Prostate gland (tissue), 2 donors: ENCODE results near the gene PAK4. TPM values are rescaled to one million over a fixed set of nuclear protein-coding genes. Genes with fewer than 3 reads are reported as not detected.

Source experiments
- DNase-seq: peaks from one replicate; pipeline ENCODE4 v3.0.0-alpha.2; 2019; ENCODE audit warnings: low spot score
- H3K27ac ChIP-seq, 2 donors: fragments of 200-600 bp; sonication (generic); 2 replicates each; pipeline ENCODE4 v1.5.1; 2017 to 2019
- H3K27me3 ChIP-seq: fragments of 200-600 bp; sonication (generic); replicated peaks from 2 replicates; pipeline ENCODE4 v1.5.1; 2019; ENCODE audit not compliant: insufficient read depth
- H3K36me3 ChIP-seq, 2 donors: fragments of 200-600 bp; sonication (generic); 1 replicate in 1 of 2; 2 replicates in 1 of 2; pipeline versions ENCODE4 v1.5.1 to v1.8.1; 2017 to 2019
- H3K4me1 ChIP-seq: fragments of 200-600 bp; sonication (generic); replicated peaks from 2 replicates; pipeline ENCODE4 v1.5.1; 2019
- H3K4me3 ChIP-seq, 2 donors: fragments of 200-600 bp; sonication (generic); 2 replicates each; pipeline ENCODE4 v1.5.1; 2017 to 2019
- H3K9me3 ChIP-seq: fragments of 200-600 bp; sonication (generic); 2 replicates; pipeline ENCODE4 v1.5.1; 2017
- CTCF ChIP-seq, 4 experiments: fragments of 200-600 bp in 2 of 4; fragments of 450-650 bp in 2 of 4; sonication (generic) in 2 of 4; IDR thresholded peaks; 1 replicate in 3 of 4; 2 replicates in 1 of 4; pipeline ENCODE4 v1.5.1; 2016 to 2019; ENCODE audit warnings: antibody characterized with exemption in 4 of 4, mild to moderate bottlenecking in 2 of 4, moderate library complexity in 2 of 4
- POLR2A ChIP-seq: fragments of 450-650 bp; IDR thresholded peaks from one replicate; pipeline ENCODE4 v1.6.1; 2016; ENCODE audit warnings: antibody characterized with exemption, mild to moderate bottlenecking
- POLR2AphosphoS5 ChIP-seq: sonication (generic); formaldehyde crosslinking; IDR thresholded peaks from one replicate; pipeline ENCODE4 v1.6.1; 2017; ENCODE audit warnings: antibody characterized with exemption
- WGBS: methylation state at CpG from one replicate; pipeline ENCODE4 v1.1.5; 2018; 5-methylcytosine and 5-hydroxymethylcytosine counted together
- intact Hi-C: fragments of 100-400 bp; cut with DNase I; formaldehyde crosslinking; loops from one replicate; pipeline ENCODE4 v1.14.2; 2022
- total RNA-seq, 2 donors: library from RNA; depleted of rRNA; stranded (reverse); fragments of >200 nt; gene quantifications; one replicate each; pipeline ENCODE4 v1.1.0, GENCODE V29; 2016

Gene PAK4
- total RNA-seq, 2 donors from 2014 or later = 111 to 123 TPM

DNA sequence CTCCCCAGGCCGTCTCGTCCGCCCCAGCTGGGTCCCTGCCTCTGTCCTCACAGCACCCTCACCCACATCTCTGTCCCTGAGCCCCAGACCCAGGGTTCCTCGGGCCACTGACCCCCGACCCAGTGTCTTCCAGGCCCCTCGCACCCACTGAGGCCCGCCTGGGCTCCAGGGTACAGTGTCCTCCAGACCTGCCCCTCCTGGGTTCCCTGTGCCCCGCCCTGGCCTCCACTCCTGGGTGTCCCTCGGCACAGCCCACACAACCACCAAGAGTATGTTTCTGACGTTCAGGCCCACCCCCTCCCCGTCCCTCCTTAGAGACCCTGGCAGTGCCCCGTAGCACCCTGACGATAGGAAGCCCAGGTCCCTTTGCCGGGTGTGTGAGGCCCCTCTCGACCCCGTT lies 48.6 kb downstream of the PAK4 start:
- Histone ChIP-seq H3K4me3 (no peak overlapping the region), H3K36me3 (peaks cover 13 to 39% of the 10 kb centered on the region in 2 donors), H3K4me1 (no peaks in the 10 kb centered on the region), H3K9me3 (no peaks in the 10 kb centered on the region), H3K27ac (no peak overlapping the region), H3K27me3 (no peaks in the 10 kb centered on the region)
- intact Hi-C loops = no loop called here
- WGBS = 87% methylated on average over 16 of the region's 16 CpGs
- no peak for DNase-seq
- TF ChIP-seq POLR2A = no peak
- TF ChIP-seq POLR2AphosphoS5 = no peak

GRCh38 chr19:39174558-39175544 lies 49.3 kb downstream of the PAK4 start:
- Histone ChIP-seq H3K27ac (no peak overlapping the region), H3K9me3 (no peaks in the 10 kb centered on the region), H3K36me3 (peaks cover 11 to 39% of the 10 kb centered on the region in 2 donors), H3K4me3 (no peak overlapping the region), H3K27me3 (no peaks in the 10 kb centered on the region), H3K4me1 (no peaks in the 10 kb centered on the region)
- intact Hi-C loops = no loop called here
- 89% methylated on average over 42 of the region's 43 CpGs for WGBS
- no peak for TF ChIP-seq POLR2A
- TF ChIP-seq POLR2AphosphoS5 = no peak
- no peak for TF ChIP-seq CTCF (IDR thresholded peaks at IDR 0.05)
- no peak for DNase-seq

DNA sequence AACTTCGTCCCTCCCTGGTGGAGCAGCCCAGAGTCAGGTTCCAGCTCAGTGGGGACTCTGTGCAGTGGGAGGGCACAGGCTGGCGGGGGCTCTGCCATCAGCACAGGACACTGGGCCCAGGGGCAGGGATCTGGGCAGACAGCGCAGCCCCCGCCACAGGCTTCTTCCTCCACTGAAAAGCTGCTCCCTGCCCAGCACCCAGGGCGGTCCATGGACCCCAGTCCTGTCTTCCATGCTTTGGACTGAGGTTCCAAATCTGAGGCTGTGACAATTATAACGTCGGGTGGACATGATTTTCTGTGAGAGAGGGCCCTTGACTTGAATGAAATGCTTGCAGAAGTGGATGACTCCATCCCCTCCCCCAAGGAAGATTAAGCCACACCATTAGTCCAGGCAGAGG lies 50.0 kb downstream of the PAK4 start:
- Histone ChIP-seq H3K9me3 (no peaks in the 10 kb centered on the region), H3K36me3 (peaks cover 8 to 39% of the 10 kb centered on the region in 2 donors), H3K27ac (no peak overlapping the region), H3K4me1 (no peaks in the 10 kb centered on the region), H3K27me3 (no peaks in the 10 kb centered on the region), H3K4me3 (no peak overlapping the region)
- WGBS = 89% methylated on average over 7 of the region's 7 CpGs
- no peak for DNase-seq
- TF ChIP-seq CTCF (IDR thresholded peaks at IDR 0.05) = no peak
- no peak for TF ChIP-seq POLR2A
- TF ChIP-seq POLR2AphosphoS5 = no peak
- intact Hi-C loops = no loop called here

- Histone ChIP-seq H3K4me3 (no peak overlapping the region), H3K27me3 (no peaks in the 10 kb centered on the region), H3K27ac (no peak overlapping the region), H3K36me3 (peaks cover 8 to 39% of the 10 kb centered on the region in 2 donors), H3K9me3 (no peaks in the 10 kb centered on the region), H3K4me1 (no peaks in the 10 kb centered on the region)
- TF ChIP-seq POLR2A = no peak
- WGBS = 92% methylated on average over 8 of the region's 10 CpGs
- intact Hi-C loops = no loop called here
- DNase-seq = no peak
Observed at GRCh38 chr19:39177110-39177699, 51.6 kb downstream of the PAK4 start.

- Histone ChIP-seq H3K27me3 (no peaks in the 10 kb centered on the region), H3K27ac (no peak overlapping the region), H3K36me3 (peaks cover 8 to 39% of the 10 kb centered on the region in 2 donors), H3K4me3 (no peak overlapping the region), H3K4me1 (no peaks in the 10 kb centered on the region), H3K9me3 (no peaks in the 10 kb centered on the region)
- 79% methylated on average over 10 of the region's 11 CpGs for WGBS
- TF ChIP-seq CTCF (IDR thresholded peaks at IDR 0.05) (no peak), POLR2AphosphoS5 (no peak), POLR2A (no peak)
- intact Hi-C loops = no loop called here
- DNase-seq = no peak
Observed at GRCh38 chr19:39177736-39178135, 52.1 kb downstream of the PAK4 start.
